ENCODE results near the gene MS4A10. TPM values are rescaled to one million over a fixed set of nuclear protein-coding genes. Genes with fewer than 3 reads are reported as not detected.

The MS4A10 gene
- total RNA-seq, 1 experiment from 2014 or later, result not detected

- BruUV-seq (replicated peaks), result no TSS peak
- H3K79me2 ChIP-seq (ENCODE audit: insufficient read depth, low read length), result no peaks in the 10 kb centered on the region
- H2AFZ ChIP-seq (ENCODE audit: low read depth, low read length, poor library complexity, severe bottlenecking), result no peak overlapping the region
- TF ChIP-seq FOSL1 (IDR thresholded peaks at IDR 0.05; ENCODE audit: low read depth) (no peak), ZNF274 (IDR thresholded peaks at IDR 0.05; ENCODE audit: low read depth, low read length) (no peak), EZH2 (IDR thresholded peaks at IDR 0.05) (no peak), REST (IDR thresholded peaks at IDR 0.05; ENCODE audit: low read depth) (no peak)
- H3K27me3 ChIP-seq (ENCODE audit: insufficient read depth, low read length), result no peaks in the 10 kb centered on the region
- ChIA-PET RAD21 (ENCODE audit: low non-redundant PET in 1 of 2, low total read pairs in 2 of 2, uncharacterized antibody in 2 of 2, unreplicated experiment in 2 of 2) (no interaction called here), POLR2A (no interaction called here), CTCF (no interaction called here)
- DNase-seq (ENCODE audit: low read depth, low spot score), result no peak
- no peak overlapping the region for H3K4me3 ChIP-seq (replicated peaks in 1 of 2; ENCODE audit: low read depth in 1 of 2, low read length in 2 of 2)
- no peaks in the 10 kb centered on the region for H4K20me1 ChIP-seq (ENCODE audit: insufficient read depth)
- no peak overlapping the region for H3K27ac ChIP-seq (ENCODE audit: low read depth, low read length)
- no peaks in the 10 kb centered on the region for H3K9me2 ChIP-seq (ENCODE audit: insufficient read depth)
- H3K9me3 ChIP-seq (ENCODE audit: control insufficient read depth in 1 of 2, insufficient read depth in 1 of 2, low read depth in 1 of 2, low read length in 2 of 2), result no peaks in the 10 kb centered on the region
- no peak for ATAC-seq
- no peak overlapping the region for H3K9ac ChIP-seq (ENCODE audit: low read length)
- intact Hi-C loops (cut with micrococcal nuclease), result no loop called here
- no peaks in the 10 kb centered on the region for H3K4me1 ChIP-seq (ENCODE audit: control insufficient read depth in 1 of 2, insufficient read depth in 2 of 2, low read length in 2 of 2)
- no peaks in the 10 kb centered on the region for H3K36me3 ChIP-seq (ENCODE audit: control insufficient read depth in 1 of 2, insufficient read depth in 2 of 2, low read length in 2 of 2)
- no peak overlapping the region for H3K4me2 ChIP-seq (ENCODE audit: low read length)
Observed at GRCh38 chr11:60809249-60809648, 24.1 kb downstream of the MS4A10 start.

GRCh38 chr11:60809691-60810090 is 24.6 kb downstream of the MS4A10 start:
- no TSS peak for BruUV-seq (replicated peaks)
- Histone ChIP-seq H4K20me1 (ENCODE audit: insufficient read depth) (no peaks in the 10 kb centered on the region), H3K27ac (ENCODE audit: low read depth, low read length) (no peak overlapping the region), H3K36me3 (ENCODE audit: control insufficient read depth in 1 of 2, insufficient read depth in 2 of 2, low read length in 2 of 2) (no peaks in the 10 kb centered on the region), H3K4me1 (ENCODE audit: control insufficient read depth in 1 of 2, insufficient read depth in 2 of 2, low read length in 2 of 2) (no peaks in the 10 kb centered on the region), H3K79me2 (ENCODE audit: insufficient read depth, low read length) (no peaks in the 10 kb centered on the region), H3K4me2 (ENCODE audit: low read length) (no peak overlapping the region), H3K27me3 (ENCODE audit: insufficient read depth, low read length) (no peaks in the 10 kb centered on the region), H3K9ac (ENCODE audit: low read length) (no peak overlapping the region), H3K4me3 (replicated peaks in 1 of 2; ENCODE audit: low read depth in 1 of 2, low read length in 2 of 2) (no peak overlapping the region), H3K9me2 (ENCODE audit: insufficient read depth) (no peaks in the 10 kb centered on the region), H3K9me3 (ENCODE audit: control insufficient read depth in 1 of 2, insufficient read depth in 1 of 2, low read depth in 1 of 2, low read length in 2 of 2) (no peaks in the 10 kb centered on the region), H2AFZ (ENCODE audit: low read depth, low read length, poor library complexity, severe bottlenecking) (no peak overlapping the region)
- ATAC-seq (no peak), DNase-seq (ENCODE audit: low read depth, low spot score) (no peak)
- intact Hi-C loops (cut with micrococcal nuclease), result no loop called here
- ChIA-PET RAD21 (ENCODE audit: low non-redundant PET in 1 of 2, low total read pairs in 2 of 2, uncharacterized antibody in 2 of 2, unreplicated experiment in 2 of 2) (no interaction called here), POLR2A (no interaction called here), CTCF (no interaction called here)
- no peak for TF ChIP-seq POLR2A (IDR thresholded peaks at IDR 0.05; ENCODE audit: borderline replicate concordance, extremely low read depth, insufficient read depth, insufficient read length)

Measured in HCT116 (cell line).